DMS114 treated with DMSO at 0.1 percent for 48 hours (cell line): ENCODE results near the gene ENDOD1.

Source experiments
- DNase-seq: peaks from one replicate; lab custom pipeline; 2025; ENCODE audit not compliant: unreplicated experiment; lab: John Stamatoyannopoulos, UW

The ENDOD1 gene

GRCh38 chr11:95166781-95167180 is 77.1 kb downstream of the ENDOD1 start:
- DNase-seq: no peak

DNA sequence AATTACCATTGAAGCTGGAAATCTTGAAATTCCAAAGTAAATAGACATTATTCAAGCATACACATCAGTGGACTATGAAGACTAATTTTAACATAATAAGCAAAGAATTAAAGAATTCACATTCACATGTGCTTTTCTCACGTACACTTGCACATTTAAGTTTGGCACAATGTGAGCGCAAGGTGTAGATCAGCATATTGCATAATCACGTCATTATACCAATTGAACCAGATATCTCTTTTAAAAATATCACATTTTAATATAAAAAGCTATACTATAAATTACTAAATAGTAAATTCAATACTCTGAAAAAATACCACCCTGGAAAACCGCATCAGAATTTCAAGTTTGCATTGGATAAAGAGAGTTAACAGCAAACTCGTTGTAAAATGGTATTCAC is 80.6 kb downstream of the ENDOD1 start:
- no peak for DNase-seq

DNA sequence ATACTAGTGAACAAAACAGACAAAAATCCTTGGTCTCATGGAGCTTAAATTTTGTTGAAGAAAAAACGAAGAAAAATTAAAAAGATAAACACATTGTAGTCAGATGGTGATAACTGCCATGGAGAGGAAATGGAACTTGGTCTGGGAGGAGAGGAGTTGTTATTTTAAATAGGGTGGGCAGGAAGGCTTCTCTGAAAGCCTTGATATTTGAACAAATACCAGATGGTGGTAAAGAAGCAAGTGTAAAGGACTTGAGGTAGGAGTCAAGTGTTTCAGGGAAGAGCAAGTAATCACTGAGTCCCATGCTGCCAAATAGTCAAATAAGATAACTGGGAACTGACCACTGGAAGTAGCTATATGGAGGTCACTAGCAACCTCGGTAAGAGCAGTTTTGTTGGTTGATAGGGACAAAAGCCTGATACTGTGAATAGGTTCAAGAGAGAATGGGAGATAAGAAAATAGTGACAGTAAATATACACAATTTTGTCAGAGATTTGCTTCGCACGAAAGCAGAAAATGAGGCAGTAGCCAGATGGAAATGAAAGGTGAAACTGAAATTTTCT is 86.3 kb downstream of the ENDOD1 start:
- no peak for DNase-seq
